IPS-18c (cell line): Measurements from ENCODE around the gene JAKMIP3.

Experiments used
- H3K4me3 ChIP-seq: 2 replicates; pipeline ENCODE4 v1.7.0; 2013; ENCODE audit warnings: low read depth, mild to moderate bottlenecking, low read length, moderate library complexity; ENCODE audit not compliant: insufficient read depth
- H3K9me3 ChIP-seq: one replicate; pipeline ENCODE4 v1.6.1; 2013; ENCODE audit warnings: mild to moderate bottlenecking, low read length, moderate library complexity; ENCODE audit not compliant: control insufficient read depth, insufficient read depth

The JAKMIP3 gene

GRCh38 chr10:132065491-132066105, at the start of gene JAKMIP3:
Gene JAKMIP3 (plus strand): TSS chr10:132065946. CDS start chr10:132104809, 38,863 bp downstream.
- Histone ChIP-seq H3K9me3 (no peaks in the 10 kb centered on the region), H3K4me3 (no peak within 1 kb of the TSS)

GRCh38 chr10:132016514-132016913, 49.2 kb upstream of the JAKMIP3 start:
- H3K4me3 ChIP-seq: no peak overlapping the region
- no peaks in the 10 kb centered on the region for H3K9me3 ChIP-seq

DNA sequence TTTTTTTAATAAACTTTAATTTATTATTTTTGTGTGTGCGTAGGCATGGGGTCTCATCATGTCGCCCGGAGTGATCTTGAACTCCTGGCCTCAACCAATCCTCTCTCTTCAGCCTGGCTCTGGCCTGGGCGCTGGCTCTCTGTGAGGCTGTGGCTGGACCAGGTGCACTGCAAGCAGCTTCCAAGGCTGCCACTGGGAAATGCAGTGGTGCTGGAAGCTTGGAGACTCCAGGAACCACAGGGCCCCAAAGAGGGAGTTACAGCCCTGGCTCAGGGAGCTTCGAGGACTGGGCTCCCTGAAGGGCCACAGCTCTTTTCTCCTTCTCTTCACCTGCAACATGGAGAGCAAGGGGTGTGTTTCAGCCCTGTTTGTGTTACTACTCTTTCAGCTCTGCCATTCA, 47.3 kb upstream of the JAKMIP3 start:
- Histone ChIP-seq H3K9me3 (no peaks in the 10 kb centered on the region), H3K4me3 (no peak overlapping the region)

DNA sequence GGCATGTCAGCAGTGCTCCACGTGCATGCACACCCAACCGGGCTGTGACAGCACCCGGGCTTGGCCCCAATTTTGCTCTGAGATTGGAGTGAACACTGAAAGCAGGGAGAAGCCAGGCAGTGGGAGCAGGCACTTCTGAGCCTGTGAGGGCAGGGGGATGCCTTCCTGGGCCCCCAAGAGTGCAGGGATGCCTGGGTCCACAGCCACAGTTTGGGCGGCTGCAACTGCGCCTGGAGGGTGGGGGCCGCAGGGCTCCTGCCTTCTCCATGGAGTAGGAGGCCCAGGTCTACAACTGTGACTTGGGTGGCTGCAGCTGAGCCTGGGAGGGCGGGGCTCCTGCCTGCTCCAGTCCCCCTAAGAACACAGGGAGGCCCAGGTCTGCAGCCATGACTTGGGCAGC, 46.4 kb upstream of the JAKMIP3 start:
- Histone ChIP-seq H3K4me3 (no peak overlapping the region), H3K9me3 (no peaks in the 10 kb centered on the region)

DNA sequence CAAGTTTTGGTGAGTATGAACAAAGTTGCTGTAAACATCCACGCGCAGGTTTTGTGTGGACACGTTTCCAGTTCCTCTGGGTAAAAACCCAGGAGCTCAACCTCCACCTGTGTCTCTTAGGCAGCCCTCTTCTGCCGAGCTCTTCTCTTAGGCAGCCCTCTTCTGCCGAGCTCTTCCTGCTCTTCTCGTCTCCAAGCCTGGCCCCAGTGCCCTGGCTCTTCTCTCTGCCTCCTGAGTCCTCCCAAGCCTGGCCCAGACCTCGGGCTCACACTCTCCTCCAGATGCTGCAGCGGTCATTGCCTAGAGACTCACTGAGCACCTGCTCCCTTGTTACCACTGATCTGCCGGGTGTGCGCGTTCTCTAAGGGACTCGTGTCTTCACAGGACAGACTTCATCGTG, 45.3 kb upstream of the JAKMIP3 start:
- Histone ChIP-seq H3K4me3 (no peak overlapping the region), H3K9me3 (no peaks in the 10 kb centered on the region)

GRCh38 chr10:132021046-132021445, 44.7 kb upstream of the JAKMIP3 start:
- Histone ChIP-seq H3K4me3 (no peak overlapping the region), H3K9me3 (no peaks in the 10 kb centered on the region)

GRCh38 chr10:132021504-132022143, 44.1 kb upstream of the JAKMIP3 start:
- H3K9me3 ChIP-seq: no peaks in the 10 kb centered on the region
- H3K4me3 ChIP-seq: no peak overlapping the region

- Histone ChIP-seq H3K4me3 (no peak overlapping the region), H3K9me3 (no peaks in the 10 kb centered on the region)
Measured at GRCh38 chr10:132022241-132022640, 43.5 kb upstream of the JAKMIP3 start.

- H3K4me3 ChIP-seq: no peak overlapping the region
- H3K9me3 ChIP-seq: no peaks in the 10 kb centered on the region
Measured at GRCh38 chr10:132023092-132023811, 42.5 kb upstream of the JAKMIP3 start.

GRCh38 chr10:132027423-132027983, 38.2 kb upstream of the JAKMIP3 start:
- Histone ChIP-seq H3K9me3 (no peaks in the 10 kb centered on the region), H3K4me3 (no peak overlapping the region)

DNA sequence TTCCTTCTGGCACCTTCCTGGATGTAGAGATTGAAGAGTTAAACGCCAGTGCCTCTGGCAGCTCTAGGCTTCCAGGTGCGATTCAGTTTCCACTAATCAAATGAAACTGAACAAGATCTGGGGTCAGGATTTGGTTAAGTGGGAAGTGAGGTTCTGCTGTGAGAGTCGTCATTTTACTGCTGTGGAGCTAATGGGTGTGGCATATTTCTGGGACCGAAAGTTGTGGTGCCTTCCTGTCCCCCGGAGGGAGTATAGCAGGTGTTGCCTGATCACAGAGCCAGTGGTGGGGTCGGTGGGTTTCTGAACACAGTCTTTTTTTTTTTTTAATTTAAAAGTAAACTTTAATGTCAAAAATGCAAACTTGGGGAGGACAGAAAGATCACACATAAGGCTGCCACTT, 37.0 kb upstream of the JAKMIP3 start:
- H3K9me3 ChIP-seq: no peaks in the 10 kb centered on the region
- no peak overlapping the region for H3K4me3 ChIP-seq

- Histone ChIP-seq H3K9me3 (no peaks in the 10 kb centered on the region), H3K4me3 (no peak overlapping the region)
Measured at GRCh38 chr10:132030898-132031463, 34.8 kb upstream of the JAKMIP3 start.

DNA sequence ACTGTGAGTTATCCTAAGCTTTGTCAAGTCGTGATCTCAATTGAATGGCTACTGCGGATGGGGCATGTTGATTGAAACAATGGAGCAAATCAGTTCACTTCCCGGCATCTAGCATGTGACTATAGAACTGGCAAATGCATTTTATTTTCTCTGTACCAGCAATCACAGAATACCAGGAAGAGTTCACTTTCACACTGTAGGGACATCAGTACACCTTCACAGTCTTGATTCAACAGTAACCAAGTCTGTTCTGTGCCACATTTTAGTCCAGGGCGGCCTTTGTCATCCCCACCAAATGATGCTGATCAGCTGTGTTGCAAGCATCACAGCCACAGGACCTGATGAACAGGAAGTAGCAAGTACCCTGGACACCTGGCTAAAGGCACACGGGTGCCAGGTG, 32.1 kb upstream of the JAKMIP3 start:
- Histone ChIP-seq H3K4me3 (no peak overlapping the region), H3K9me3 (peaks cover 2% of the 10 kb centered on the region)

- no peak overlapping the region for H3K4me3 ChIP-seq
- H3K9me3 ChIP-seq: peaks cover 2% of the 10 kb centered on the region
Measured at GRCh38 chr10:132035476-132035875, 30.3 kb upstream of the JAKMIP3 start.

- H3K4me3 ChIP-seq: peak overlapping the region; percentile 58
Measured at GRCh38 chr10:132036153-132036886, 29.4 kb upstream of the JAKMIP3 start.

GRCh38 chr10:132036887-132037675, 28.7 kb upstream of the JAKMIP3 start:
- H3K4me3 ChIP-seq: peak overlapping the region; percentile 58

More at GRCh38 chr10:132036153-132036886, 29.4 kb upstream of the JAKMIP3 start:
- H3K9me3 ChIP-seq: peaks cover 2% of the 10 kb centered on the region

More at GRCh38 chr10:132036887-132037675, 28.7 kb upstream of the JAKMIP3 start:
- H3K9me3 ChIP-seq: peaks cover 2% of the 10 kb centered on the region
